A549 (cell line): ENCODE data around the gene PCDH8. TPM values are rescaled to one million over a fixed set of nuclear protein-coding genes. Genes with fewer than 3 reads are reported as not detected.

Source experiments
- ATAC-seq, 2 experiments: fragments of 200-7000 bp in 1 of 2; fragments of >200 bp in 1 of 2; cut with Nextera tagmentation in 1 of 2; cut with Tn5 transposase in 1 of 2; 3 replicates each; pipeline versions ENCODE4 v1.8.0 to v1.9.1; 2018 to 2020; ENCODE audit warnings: mild to moderate bottlenecking in 1 of 2, moderate library complexity in 1 of 2
- CTCF ChIA-PET: fragments of 300-600 bp; sonication (Branson Sonifier 250); formaldehyde crosslinking; extraction: SDS; loops from one replicate; lab custom pipeline; 2021; ENCODE audit warnings: antibody characterized with exemption, inconsistent platforms; lab: Yijun Ruan, JAX
- POLR2A ChIA-PET: fragments of 350-600 bp; formaldehyde crosslinking; extraction: SDS; loops from one replicate; lab custom pipeline; 2021; ENCODE audit warnings: antibody characterized with exemption, inconsistent platforms; lab: Yijun Ruan, JAX
- DNase-seq, 2 experiments: peaks; one replicate each; pipeline versions ENCODE4 v3.0.0 to v3.0.0-alpha.2; 2011 to 2016; ENCODE audit warnings: low read depth in 1 of 2, low spot score in 1 of 2
- FAIRE-seq: peaks from 2 replicates; lab custom pipeline; 2011; peaks lifted over from hg19 to GRCh38; lab: Jason Lieb, UNC
- H3K27ac ChIP-seq, 2 experiments: fragments of >200 bp; sonication (Bioruptor Twin); formaldehyde crosslinking; 3 replicates each; pipeline ENCODE4 v1.5.1; 2016 to 2017
- H3K4me1 ChIP-seq: fragments of >200 bp; sonication (Bioruptor Twin); formaldehyde crosslinking; 3 replicates; pipeline ENCODE4 v1.6.1; 2016
- H3K4me2 ChIP-seq: fragments of >200 bp; sonication (Bioruptor Twin); formaldehyde crosslinking; 3 replicates; pipeline ENCODE4 v1.6.1; 2016
- H3K4me3 ChIP-seq: fragments of >200 bp; sonication (Bioruptor Twin); formaldehyde crosslinking; 3 replicates; pipeline ENCODE4 v1.5.1; 2016
- H3K9me3 ChIP-seq: fragments of >200 bp; sonication (Bioruptor Twin); formaldehyde crosslinking; 3 replicates; pipeline ENCODE4 v1.6.1; 2016
- CBX8 ChIP-seq: fragments of 200-600 bp; sonication (generic); IDR thresholded peaks from 2 replicates; pipeline ENCODE4 v1.6.1; 2016
- CHD4 ChIP-seq: fragments of 200-600 bp; sonication (generic); IDR thresholded peaks from 2 replicates; pipeline ENCODE4 v1.6.1; 2016; ENCODE audit warnings: antibody characterized with exemption, mild to moderate bottlenecking, borderline replicate concordance
- CTCF ChIP-seq: fragments of >200 bp; sonication (Bioruptor Twin); formaldehyde crosslinking; IDR thresholded peaks from 3 replicates; pipeline ENCODE4 v1.5.1; 2016
- ELK1 ChIP-seq: fragments of 150-350 bp; IDR thresholded peaks from 2 replicates; pipeline ENCODE4 v1.6.1; 2014; ENCODE audit warnings: low read depth, mild to moderate bottlenecking, low read length
- FOSB ChIP-seq: fragments of 250-450 bp; sonication (Bioruptor Pico); IDR thresholded peaks from 2 replicates; pipeline ENCODE4 v1.5.0; 2020; ENCODE audit warnings: mild to moderate bottlenecking, moderate library complexity
- FOSL2 ChIP-seq, 2 experiments: fragments of 450-650 bp in 1 of 2; fragments of >200 bp in 1 of 2; sonication (Bioruptor Twin) in 1 of 2; formaldehyde crosslinking; IDR thresholded peaks; 2 replicates each; pipeline versions ENCODE4 v1.5.0 to v1.6.1; 2016 to 2020; ENCODE audit warnings: mild to moderate bottlenecking in 1 of 2, moderate library complexity in 1 of 2
- FOXS1 ChIP-seq: fragments of 250-450 bp; sonication (Bioruptor Pico); IDR thresholded peaks from 2 replicates; pipeline ENCODE4 v1.5.0; 2020; ENCODE audit warnings: mild to moderate bottlenecking, moderate library complexity
- GATA3 ChIP-seq: IDR thresholded peaks from 2 replicates; pipeline ENCODE4 v1.6.1; 2012; ENCODE audit warnings: borderline replicate concordance
- HOXB13 ChIP-seq: fragments of 250-450 bp; sonication (Bioruptor Pico); IDR thresholded peaks from 2 replicates; pipeline ENCODE4 v1.5.0; 2020; ENCODE audit warnings: low read depth, mild to moderate bottlenecking, moderate library complexity
- KDM5A ChIP-seq: fragments of 200-600 bp; sonication (generic); IDR thresholded peaks from 2 replicates; pipeline ENCODE4 v1.6.1; 2016; ENCODE audit warnings: antibody characterized with exemption, mild to moderate bottlenecking
- NR3C1 ChIP-seq: fragments of >200 bp; sonication (Bioruptor Twin); formaldehyde crosslinking; IDR thresholded peaks from 3 replicates; pipeline ENCODE4 v1.6.1; 2017
- PBX3 ChIP-seq: IDR thresholded peaks from 2 replicates; pipeline ENCODE4 v1.6.1; 2012
- PHF8 ChIP-seq: fragments of 200-600 bp; sonication (generic); IDR thresholded peaks from 2 replicates; pipeline ENCODE4 v1.6.1; 2016; ENCODE audit warnings: low read depth, mild to moderate bottlenecking, antibody characterized with exemption, moderate library complexity, borderline replicate concordance
- POLR2A ChIP-seq: IDR thresholded peaks from 2 replicates; pipeline ENCODE4 v1.6.1; 2012; ENCODE audit warnings: mild to moderate bottlenecking, low read length
- POLR2AphosphoS2 ChIP-seq: conservative IDR thresholded peaks from 2 replicates; pipeline ENCODE4 v1.6.1; 2012; ENCODE audit warnings: low read length, improper control_type of control experiment, inconsistent platforms
- RAD21 ChIP-seq, 2 experiments: fragments of >200 bp in 1 of 2; sonication (Bioruptor Twin) in 1 of 2; formaldehyde crosslinking in 1 of 2; IDR thresholded peaks in 1 of 2; conservative IDR thresholded peaks in 1 of 2; 2 replicates in 1 of 2; 3 replicates in 1 of 2; pipeline ENCODE4 v1.6.1; 2012 to 2018; ENCODE audit warnings: inconsistent platforms in 1 of 2
- RARB ChIP-seq: fragments of 250-450 bp; sonication (Bioruptor Pico); IDR thresholded peaks from 2 replicates; pipeline ENCODE4 v1.8.0; 2021; ENCODE audit warnings: mild to moderate bottlenecking, moderate library complexity
- ZC3H11A ChIP-seq: fragments of 450-650 bp; IDR thresholded peaks from 2 replicates; pipeline ENCODE4 v1.6.1; 2014; ENCODE audit warnings: antibody characterized with exemption, mild to moderate bottlenecking
- ZNF302 ChIP-seq: fragments of 250-450 bp; sonication (Bioruptor Pico); IDR thresholded peaks from 2 replicates; pipeline ENCODE4 v1.9.0; 2021; ENCODE audit warnings: inconsistent platforms, mild to moderate bottlenecking, moderate library complexity
- WGBS: methylation state at CpG from one replicate; pipeline ENCODE4 v1.1.6; 2017; ENCODE audit errors: missing lambda C conversion rate; 5-methylcytosine and 5-hydroxymethylcytosine counted together
- polyA plus RNA-seq, 4 experiments: library from polyadenylated mRNA; depleted of rRNA in 3 of 4; stranded (reverse); fragments of >200 nt; fragmentation: RNase III in 1 of 4; extraction: RNeasy Plus Mini Kit Qiagen cat#74134 plus additional on column Dnase treatment in 1 of 4; gene quantifications; 2 replicates in 3 of 4; 3 replicates in 1 of 4; pipeline ENCODE4 v1.2.3, GENCODE V29; 2011 to 2017

Gene PCDH8
- polyA plus RNA-seq, 2 of the 4 experiments (the other 2 are of a cell fraction) = not detected

GRCh38 chr13:52862358-52863206 lies 14.1 kb upstream of the PCDH8 start:
- H3K4me1 ChIP-seq = no peaks in the 10 kb centered on the region
- no peaks in the 10 kb centered on the region for H3K9me3 ChIP-seq
- WGBS = 26% methylated on average over 3 of the region's 3 CpGs
- no peak overlapping the region for H3K4me2 ChIP-seq
- no peak for TF ChIP-seq RARB (CRISPR knock-in tag)
- peak; percentile 33; the same call in 2 of the 3 replicates for TF ChIP-seq CTCF
- no peak for TF ChIP-seq ELK1
- no peak for TF ChIP-seq RAD21 (conservative IDR thresholded peaks at IDR 0.05 in 1 of 2, IDR thresholded peaks at IDR 0.05 in 1 of 2)
- H3K27ac ChIP-seq = no peak overlapping the region
- ChIA-PET POLR2A (no interaction called here), CTCF (no interaction called here)
- no peak overlapping the region for H3K4me3 ChIP-seq
- FAIRE-seq (no peak), ATAC-seq (peak in 1 of 2 experiments; percentile 69; a peak in 2 of 6 replicates), DNase-seq (peak; percentile 21 to 23)

GRCh38 chr13:52852444-52852843 lies 4.0 kb upstream of the PCDH8 start:
- H3K9me3 ChIP-seq = no peaks in the 10 kb centered on the region
- no peaks in the 10 kb centered on the region for H3K4me1 ChIP-seq
- TF ChIP-seq ZNF302 (no peak), FOSB (no peak), NR3C1 (no peak), PBX3 (no peak), PHF8 (no peak), HOXB13 (CRISPR knock-in tag) (no peak), FOSL2 (IDR thresholded peaks at IDR 0.05) (no peak), FOSL2 (CRISPR knock-in tag; IDR thresholded peaks at IDR 0.05) (no peak), FOXS1 (CRISPR knock-in tag) (no peak), POLR2AphosphoS2 (no peak), GATA3 (no peak), CBX8 (no peak), ZC3H11A (no peak), CHD4 (no peak), ELK1 (no peak), KDM5A (no peak), POLR2A (no peak)
- DNase-seq (no peak), FAIRE-seq (no peak), ATAC-seq (no peak)
- ChIA-PET POLR2A (no interaction called here), CTCF (no interaction called here)
- 14% methylated on average over 2 of the region's 2 CpGs for WGBS
- H3K4me3 ChIP-seq = no peak overlapping the region
- H3K27ac ChIP-seq = no peak overlapping the region
- H3K4me2 ChIP-seq = no peak overlapping the region
